CD4-positive, CD25-positive, alpha-beta regulatory T cell (primary cell): ENCODE data around the gene LPAR1. TPM values are rescaled to one million over a fixed set of nuclear protein-coding genes. Genes with fewer than 3 reads are reported as not detected.

Source experiments
- ATAC-seq, 2 donors: fragments of 150-1000 bp; cut with Tn5 transposase; one replicate each; pipeline ENCODE4 v1.10.0; 2021; ENCODE audit warnings: low read depth in 2 of 2, moderate number of reproducible peaks in 2 of 2, moderate library complexity in 1 of 2
- DNase-seq, 3 donors: peaks; one replicate each; pipeline versions ENCODE4 v3.0.0 to v3.0.0-alpha.2; 2012 to 2022; ENCODE audit warnings: mixed read lengths in 1 of 3
- H3K27ac ChIP-seq: one replicate; pipeline ENCODE4 v1.7.0; 2013; ENCODE audit warnings: mild to moderate bottlenecking, low read length; ENCODE audit not compliant: insufficient read depth, poor library complexity, severe bottlenecking
- H3K27me3 ChIP-seq: one replicate; pipeline ENCODE4 v1.7.0; 2013; ENCODE audit warnings: low read length; ENCODE audit not compliant: control insufficient read depth, insufficient read depth
- H3K36me3 ChIP-seq: one replicate; pipeline ENCODE4 v1.7.0; 2013; ENCODE audit warnings: mild to moderate bottlenecking, low read length, moderate library complexity; ENCODE audit not compliant: control insufficient read depth, insufficient read depth
- H3K4me1 ChIP-seq: 2 replicates; pipeline ENCODE4 v1.7.0; 2013; ENCODE audit warnings: mild to moderate bottlenecking, low read length; ENCODE audit not compliant: insufficient read depth, control insufficient read depth, poor library complexity, severe bottlenecking
- H3K4me3 ChIP-seq: one replicate; pipeline ENCODE4 v1.7.0; 2013; ENCODE audit warnings: low read depth, mild to moderate bottlenecking, low read length, moderate library complexity
- H3K9me3 ChIP-seq, 2 experiments: 1 replicate in 1 of 2; 2 replicates in 1 of 2; pipeline ENCODE4 v1.7.0; 2013; ENCODE audit warnings: low read length in 2 of 2, mild to moderate bottlenecking in 1 of 2, moderate library complexity in 1 of 2; ENCODE audit not compliant: control insufficient read depth in 2 of 2
- H3K27ac Mint-ChIP-seq, 3 donors: one replicate each; pipeline ENCODE4 v1.8.0; 2020 to 2022; ENCODE audit warnings: mild to moderate bottlenecking in 3 of 3, mixed read lengths in 3 of 3, moderate library complexity in 2 of 3
- H3K27me3 Mint-ChIP-seq: one replicate; pipeline ENCODE4 v1.8.0; 2022; ENCODE audit warnings: mild to moderate bottlenecking, mixed read lengths
- H3K36me3 Mint-ChIP-seq: one replicate; pipeline ENCODE4 v1.8.0; 2020; ENCODE audit warnings: mixed read lengths
- H3K4me1 Mint-ChIP-seq, 4 donors: one replicate each; pipeline ENCODE4 v1.8.0; 2020 to 2022; ENCODE audit warnings: mixed read lengths in 4 of 4, mild to moderate bottlenecking in 1 of 4
- H3K4me3 Mint-ChIP-seq, 4 donors: one replicate each; pipeline ENCODE4 v1.8.0; 2020 to 2022; ENCODE audit warnings: mild to moderate bottlenecking in 4 of 4, mixed read lengths in 4 of 4, moderate library complexity in 3 of 4
- H3K9me3 Mint-ChIP-seq, 7 donors: one replicate each; pipeline ENCODE4 v1.8.0; 2020 to 2022; ENCODE audit warnings: mixed read lengths in 7 of 7, mild to moderate bottlenecking in 3 of 7, moderate library complexity in 2 of 7
- polyA plus RNA-seq, 4 donors: library from polyadenylated mRNA; unstranded; fragments of 300-500 nt; fragmentation: Illumina TruSeq; gene quantifications; one replicate each; pipeline ENCODE4 v1.2.3, GENCODE V29; 2021
- total RNA-seq: library from RNA; stranded (reverse); gene quantifications from one replicate; pipeline ENCODE4 v1.2.3, GENCODE V29; 2022

The LPAR1 gene
- total and polyA plus RNA-seq, 5 donors from 2014 or later = not detected

DNA sequence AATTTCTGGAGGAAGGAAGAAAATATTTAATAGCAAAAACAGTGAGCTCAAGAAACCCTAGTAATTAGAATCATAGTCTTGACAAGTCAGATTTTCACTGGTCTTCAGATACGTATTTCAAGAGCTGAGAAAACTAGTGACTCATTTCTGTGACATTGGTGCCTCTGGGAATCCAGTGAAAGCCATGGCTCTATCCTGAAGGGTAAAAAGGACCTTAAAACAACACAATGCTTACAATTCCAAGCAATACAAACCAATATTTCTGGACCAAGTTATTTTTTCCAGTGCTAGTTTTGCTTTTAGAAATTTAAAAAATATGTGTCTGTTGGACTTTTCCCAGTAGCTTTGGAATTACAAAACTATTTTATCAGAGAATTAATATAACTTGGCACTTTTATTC lies 140.3 kb downstream of the LPAR1 start:
- ATAC-seq = no peak
- no peaks in the 10 kb centered on the region for H3K4me1 Mint-ChIP-seq

DNA sequence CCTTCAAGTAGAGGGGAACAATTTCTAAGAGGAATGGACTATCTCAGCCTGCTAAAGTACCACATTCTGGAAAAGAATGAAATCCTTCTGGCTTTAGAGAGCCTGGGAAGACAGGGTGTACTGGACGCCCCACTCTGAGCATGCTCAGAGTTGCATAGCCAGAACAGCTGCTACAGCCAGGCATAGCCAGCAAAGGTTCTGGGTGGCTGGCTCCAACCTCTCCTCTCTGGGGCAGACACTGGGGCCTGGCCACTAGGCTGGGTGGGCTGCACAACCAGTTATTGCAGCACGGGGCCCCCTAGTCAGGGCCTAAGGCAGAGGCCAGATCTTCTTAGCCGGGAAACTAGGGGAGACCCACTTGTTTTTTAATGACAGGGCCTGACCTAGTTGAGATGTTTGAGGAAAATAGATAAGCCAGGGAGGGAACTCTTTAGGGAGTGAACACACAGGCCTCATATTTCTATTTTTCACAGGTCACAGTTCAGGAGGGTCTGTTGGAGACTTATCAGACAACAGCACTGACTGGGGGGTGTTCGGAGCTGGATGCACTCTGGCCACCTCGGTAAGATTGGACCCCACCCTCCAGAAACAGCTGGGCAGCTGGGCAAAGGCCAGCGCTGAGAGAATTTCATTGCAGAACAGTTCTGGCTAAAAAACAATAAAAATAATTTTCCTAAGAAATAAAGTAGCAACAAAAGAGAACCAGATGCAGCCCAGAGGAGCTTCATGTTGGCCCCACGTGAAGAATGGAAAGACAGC lies 142.9 kb downstream of the LPAR1 start:
- no peaks in the 10 kb centered on the region for H3K36me3 Mint-ChIP-seq
- Histone ChIP-seq H3K9me3 (no peaks in the 10 kb centered on the region), H3K4me3 (no peak overlapping the region), H3K36me3 (no peaks in the 10 kb centered on the region), H3K27me3 (no peaks in the 10 kb centered on the region), H3K4me1 (no peaks in the 10 kb centered on the region), H3K27ac (no peak overlapping the region)
- peaks cover 0 to 12% (median 4%) of the 10 kb centered on the region in 7 donors for H3K9me3 Mint-ChIP-seq
- no peaks in the 10 kb centered on the region for H3K27me3 Mint-ChIP-seq
- H3K4me3 Mint-ChIP-seq = no peak overlapping the region
- DNase-seq (no peak), ATAC-seq (no peak)
- H3K27ac Mint-ChIP-seq = no peak overlapping the region
- no peaks in the 10 kb centered on the region for H3K4me1 Mint-ChIP-seq

More for the DNA sequence above, 140.3 kb downstream of the LPAR1 start:
- Histone ChIP-seq H3K4me3 (no peak overlapping the region), H3K36me3 (no peaks in the 10 kb centered on the region), H3K9me3 (no peaks in the 10 kb centered on the region), H3K27ac (no peak overlapping the region), H3K27me3 (no peaks in the 10 kb centered on the region), H3K4me1 (no peaks in the 10 kb centered on the region)
- Mint-ChIP-seq H3K9me3 (peaks cover 2 to 17% (median 6%) of the 10 kb centered on the region in 7 donors), H3K36me3 (no peaks in the 10 kb centered on the region), H3K27me3 (no peaks in the 10 kb centered on the region), H3K27ac (peak overlapping the region in 1 of 3 donors; percentile 15), H3K4me3 (no peak overlapping the region)
- DNase-seq = no peak

DNA sequence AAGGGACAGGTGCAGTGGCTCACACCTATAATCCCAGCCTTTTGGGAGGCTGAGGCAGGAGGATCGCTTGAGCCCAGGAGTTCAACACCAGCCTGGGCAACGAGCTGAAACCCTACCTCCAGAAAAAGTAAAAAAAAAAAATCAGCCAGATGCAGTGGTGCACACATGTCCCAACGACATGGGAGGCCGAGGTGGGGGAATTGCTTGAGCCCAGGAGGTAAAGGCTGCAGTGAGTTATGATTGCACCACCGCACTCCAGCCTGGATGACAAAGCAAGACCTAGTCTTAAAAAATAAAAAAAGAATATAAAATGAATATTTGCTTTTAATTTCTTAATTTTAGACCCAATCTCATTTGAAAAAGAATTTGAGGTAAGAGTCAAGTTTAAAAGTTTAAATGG lies 143.5 kb downstream of the LPAR1 start:
- DNase-seq = no peak
- peaks cover 0 to 12% (median 4%) of the 10 kb centered on the region in 7 donors for H3K9me3 Mint-ChIP-seq

DNA sequence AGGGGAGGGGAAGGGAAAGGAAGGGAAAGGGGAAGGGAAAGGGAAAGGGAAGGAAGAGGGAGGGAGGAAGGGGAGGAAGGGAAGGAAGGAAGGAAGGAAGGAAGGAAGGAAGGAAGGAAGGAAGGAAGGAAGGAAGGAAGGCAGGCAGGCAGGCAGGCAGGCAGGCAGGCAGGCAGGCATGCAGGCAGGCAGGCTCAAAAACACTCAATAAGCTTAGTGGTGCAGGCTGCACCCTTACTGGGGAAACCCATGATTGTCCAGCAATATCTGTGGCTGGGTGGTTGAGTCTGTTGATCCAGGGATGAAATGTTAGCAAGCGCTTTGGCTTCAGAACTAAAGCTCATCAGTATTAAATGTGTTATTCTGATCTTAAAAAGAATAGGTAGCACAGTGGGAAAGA lies 145.6 kb downstream of the LPAR1 start:
- Histone ChIP-seq H3K27ac (no peak overlapping the region), H3K27me3 (no peaks in the 10 kb centered on the region), H3K36me3 (no peaks in the 10 kb centered on the region), H3K9me3 (no peaks in the 10 kb centered on the region), H3K4me3 (no peak overlapping the region), H3K4me1 (no peaks in the 10 kb centered on the region)
- ATAC-seq = no peak
- Mint-ChIP-seq H3K36me3 (no peaks in the 10 kb centered on the region), H3K27ac (peak overlapping the region in 1 of 3 donors; percentile 16), H3K4me1 (no peaks in the 10 kb centered on the region), H3K4me3 (no peak overlapping the region), H3K27me3 (no peaks in the 10 kb centered on the region), H3K9me3 (peaks cover 0 to 10% (median 4%) of the 10 kb centered on the region in 7 donors)
- no peak for DNase-seq

More for the DNA sequence above, 143.5 kb downstream of the LPAR1 start:
- Histone ChIP-seq H3K4me3 (no peak overlapping the region), H3K27me3 (no peaks in the 10 kb centered on the region), H3K27ac (no peak overlapping the region), H3K4me1 (no peaks in the 10 kb centered on the region), H3K9me3 (no peaks in the 10 kb centered on the region), H3K36me3 (no peaks in the 10 kb centered on the region)
- no peaks in the 10 kb centered on the region for H3K27me3 Mint-ChIP-seq
- ATAC-seq = no peak
- H3K27ac Mint-ChIP-seq = no peak overlapping the region
- no peaks in the 10 kb centered on the region for H3K36me3 Mint-ChIP-seq
- no peaks in the 10 kb centered on the region for H3K4me1 Mint-ChIP-seq
- H3K4me3 Mint-ChIP-seq = no peak overlapping the region

DNA sequence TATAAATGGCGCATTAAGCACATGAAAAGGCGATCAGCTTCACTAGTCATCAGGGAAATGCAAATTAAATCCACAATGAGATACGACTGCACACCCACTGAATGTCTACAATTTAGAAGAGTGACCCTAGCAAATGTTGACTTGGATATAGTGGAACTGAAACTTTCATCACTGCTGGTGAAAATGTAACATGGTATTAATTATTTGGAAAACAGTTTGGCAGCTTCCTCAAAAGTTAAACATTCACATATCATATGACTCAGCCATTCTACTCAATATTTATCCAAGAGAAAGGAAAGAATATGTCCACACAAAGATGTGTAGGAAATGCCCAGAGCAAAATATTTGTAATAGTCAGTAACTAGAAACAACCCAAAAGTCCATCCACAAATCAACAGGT lies 146.5 kb downstream of the LPAR1 start:
- Mint-ChIP-seq H3K27me3 (no peaks in the 10 kb centered on the region), H3K4me1 (no peaks in the 10 kb centered on the region), H3K36me3 (no peaks in the 10 kb centered on the region)

DNA sequence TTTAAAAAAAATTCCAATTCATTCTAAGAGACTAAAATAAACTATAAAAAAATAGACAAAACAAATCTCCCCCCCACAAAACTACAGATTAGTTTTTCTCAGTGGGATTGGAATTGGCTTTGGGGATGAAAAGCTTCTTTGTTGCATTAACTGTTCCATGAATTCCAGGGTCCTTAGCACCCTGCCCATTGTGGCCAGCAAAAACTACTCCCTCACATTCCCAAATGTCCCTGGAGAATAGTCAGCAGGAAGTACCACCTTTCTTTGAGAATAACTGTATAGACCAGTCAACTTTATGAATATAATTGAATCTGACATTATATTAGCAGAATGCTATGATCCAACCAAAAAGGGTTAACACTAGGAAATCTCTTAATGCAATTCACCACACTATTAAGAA lies 147.9 kb downstream of the LPAR1 start:
- no peaks in the 10 kb centered on the region for H3K27me3 Mint-ChIP-seq
- no peaks in the 10 kb centered on the region for H3K36me3 ChIP-seq
- peaks cover 0 to 2% (median 0%) of the 10 kb centered on the region in 7 donors for H3K9me3 Mint-ChIP-seq
- no peaks in the 10 kb centered on the region for H3K27me3 ChIP-seq
- no peak overlapping the region for H3K4me3 Mint-ChIP-seq
- H3K36me3 Mint-ChIP-seq = no peaks in the 10 kb centered on the region
- H3K27ac Mint-ChIP-seq = no peak overlapping the region
- ATAC-seq (no peak), DNase-seq (no peak)
- H3K27ac ChIP-seq = no peak overlapping the region
- H3K4me3 ChIP-seq = no peak overlapping the region
- no peaks in the 10 kb centered on the region for H3K9me3 ChIP-seq
- no peaks in the 10 kb centered on the region for H3K4me1 Mint-ChIP-seq
- H3K4me1 ChIP-seq = no peaks in the 10 kb centered on the region

More for the DNA sequence above, 146.5 kb downstream of the LPAR1 start:
- no peak for DNase-seq
- no peak overlapping the region for H3K4me3 Mint-ChIP-seq
- Histone ChIP-seq H3K27ac (no peak overlapping the region), H3K4me1 (no peaks in the 10 kb centered on the region), H3K4me3 (no peak overlapping the region), H3K27me3 (no peaks in the 10 kb centered on the region), H3K9me3 (no peaks in the 10 kb centered on the region), H3K36me3 (no peaks in the 10 kb centered on the region)
- peaks cover 0 to 6% (median 1%) of the 10 kb centered on the region in 7 donors for H3K9me3 Mint-ChIP-seq
- H3K27ac Mint-ChIP-seq = no peak overlapping the region
- no peak for ATAC-seq

DNA sequence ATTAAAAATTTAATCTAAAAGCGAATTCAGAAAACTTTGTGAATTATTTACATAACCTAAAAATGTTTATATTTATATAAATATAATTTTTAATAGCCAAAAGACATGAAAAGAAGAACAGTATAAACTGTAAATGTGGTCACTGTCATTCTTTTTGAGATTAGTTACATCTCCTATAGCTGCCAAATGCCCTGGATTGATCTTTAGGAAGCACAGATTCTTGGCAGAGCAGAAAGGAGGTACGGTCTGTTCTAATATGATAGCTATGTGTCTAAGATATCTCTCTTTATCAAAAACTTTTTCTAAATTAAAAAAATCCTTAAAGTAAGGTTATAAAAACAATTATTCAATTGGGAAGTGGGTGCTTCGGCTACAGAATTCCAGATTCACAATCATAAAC lies 151.0 kb downstream of the LPAR1 start:
- Mint-ChIP-seq H3K4me1 (no peaks in the 10 kb centered on the region), H3K36me3 (no peaks in the 10 kb centered on the region), H3K27me3 (no peaks in the 10 kb centered on the region), H3K4me3 (no peak overlapping the region), H3K27ac (no peak overlapping the region), H3K9me3 (peaks cover 0 to 3% (median 0%) of the 10 kb centered on the region in 7 donors)
- Histone ChIP-seq H3K9me3 (no peaks in the 10 kb centered on the region), H3K4me3 (no peak overlapping the region), H3K4me1 (no peaks in the 10 kb centered on the region), H3K27ac (no peak overlapping the region), H3K27me3 (no peaks in the 10 kb centered on the region), H3K36me3 (no peaks in the 10 kb centered on the region)
- no peak for ATAC-seq
- DNase-seq = no peak

DNA sequence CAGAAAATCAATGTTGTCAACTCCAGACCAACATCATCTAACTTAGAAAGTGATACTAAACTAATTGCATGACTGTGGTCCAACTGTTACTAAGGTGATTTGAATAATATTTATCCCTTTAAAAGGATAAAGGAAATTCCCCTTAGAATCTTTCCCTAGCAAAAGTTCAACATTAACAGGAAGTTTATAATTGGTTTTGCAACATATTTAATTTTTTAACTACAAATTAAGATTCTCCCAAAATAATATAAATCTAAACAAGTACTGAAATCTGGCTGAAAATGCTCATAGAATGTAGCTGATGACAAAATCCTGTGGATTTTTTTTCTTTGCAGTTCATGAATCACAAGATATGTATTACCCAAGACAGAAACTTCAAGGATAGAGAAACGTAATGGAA lies 151.4 kb downstream of the LPAR1 start:
- no peaks in the 10 kb centered on the region for H3K36me3 Mint-ChIP-seq
- Histone ChIP-seq H3K27me3 (no peaks in the 10 kb centered on the region), H3K36me3 (no peaks in the 10 kb centered on the region), H3K27ac (no peak overlapping the region), H3K4me1 (no peaks in the 10 kb centered on the region), H3K9me3 (no peaks in the 10 kb centered on the region), H3K4me3 (no peak overlapping the region)
- H3K9me3 Mint-ChIP-seq = peaks cover 0 to 3% (median 0%) of the 10 kb centered on the region in 7 donors
- H3K4me3 Mint-ChIP-seq = no peak overlapping the region
- DNase-seq = no peak
- H3K27me3 Mint-ChIP-seq = no peaks in the 10 kb centered on the region
- no peak for ATAC-seq
- no peak overlapping the region for H3K27ac Mint-ChIP-seq
- no peaks in the 10 kb centered on the region for H3K4me1 Mint-ChIP-seq
